Measurements from ENCODE around the gene TMEM250.

DNA sequence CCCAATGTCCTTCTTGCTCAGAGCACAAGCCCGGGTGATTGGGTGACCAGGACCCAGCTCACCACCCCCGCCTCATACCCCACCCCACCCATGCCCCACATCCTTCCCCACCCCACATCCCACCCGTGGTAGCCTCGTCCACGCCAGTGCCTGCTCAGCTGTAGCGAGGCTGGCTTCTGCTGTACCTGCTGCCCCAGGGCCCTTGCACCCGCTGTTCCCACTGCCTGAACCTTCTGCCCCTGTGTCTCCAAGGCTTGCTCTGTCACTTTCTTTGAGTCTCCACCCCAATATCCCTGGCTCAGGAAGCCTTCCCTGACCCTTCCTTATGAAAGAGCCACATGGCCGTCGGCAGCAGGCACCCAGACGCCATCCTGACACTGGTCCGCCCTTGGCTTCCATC, 20.5 kb downstream of the TMEM250 start:
- TF ChIP-seq SP2 (IDR thresholded peaks at IDR 0.05; ENCODE audit: extremely low read depth, low read depth, low read length, poor library complexity, severe bottlenecking) (no peak), SREBF1 (IDR thresholded peaks at IDR 0.05; ENCODE audit: borderline replicate concordance, low read depth, low read length) (no peak)
- TF ChIP-seq, protein P1, sequence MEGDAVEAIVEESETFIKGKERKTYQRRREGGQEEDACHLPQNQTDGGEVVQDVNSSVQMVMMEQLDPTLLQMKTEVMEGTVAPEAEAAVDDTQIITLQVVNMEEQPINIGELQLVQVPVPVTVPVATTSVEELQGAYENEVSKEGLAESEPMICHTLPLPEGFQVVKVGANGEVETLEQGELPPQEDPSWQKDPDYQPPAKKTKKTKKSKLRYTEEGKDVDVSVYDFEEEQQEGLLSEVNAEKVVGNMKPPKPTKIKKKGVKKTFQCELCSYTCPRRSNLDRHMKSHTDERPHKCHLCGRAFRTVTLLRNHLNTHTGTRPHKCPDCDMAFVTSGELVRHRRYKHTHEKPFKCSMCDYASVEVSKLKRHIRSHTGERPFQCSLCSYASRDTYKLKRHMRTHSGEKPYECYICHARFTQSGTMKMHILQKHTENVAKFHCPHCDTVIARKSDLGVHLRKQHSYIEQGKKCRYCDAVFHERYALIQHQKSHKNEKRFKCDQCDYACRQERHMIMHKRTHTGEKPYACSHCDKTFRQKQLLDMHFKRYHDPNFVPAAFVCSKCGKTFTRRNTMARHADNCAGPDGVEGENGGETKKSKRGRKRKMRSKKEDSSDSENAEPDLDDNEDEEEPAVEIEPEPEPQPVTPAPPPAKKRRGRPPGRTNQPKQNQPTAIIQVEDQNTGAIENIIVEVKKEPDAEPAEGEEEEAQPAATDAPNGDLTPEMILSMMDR (IDR thresholded peaks at IDR 0.05 in 2 of 3, conservative IDR thresholded peaks at IDR 0.05 in 1 of 3; ENCODE audit: insufficient read depth in 2 of 3, low read depth in 1 of 3, low read length in 3 of 3): no peak
